K562 (cell line): ENCODE data around the gene C3. TPM values are rescaled to one million over a fixed set of nuclear protein-coding genes. Genes with fewer than 3 reads are reported as not detected.

Source experiments
- ARID4B ChIP-seq: sonication (generic); formaldehyde crosslinking; IDR thresholded peaks from 2 replicates; pipeline ENCODE4 v1.8.0; 2022; ENCODE audit warnings: mild to moderate bottlenecking, missing genetic modification reagents
- CBFA2T2 ChIP-seq: fragments of 450-650 bp; conservative IDR thresholded peaks from 2 replicates; pipeline ENCODE4 v1.6.1; 2017; ENCODE audit warnings: mild to moderate bottlenecking
- CBX8 ChIP-seq: fragments of 200-600 bp; sonication (generic); IDR thresholded peaks from 2 replicates; pipeline ENCODE4 v1.6.1; 2012; ENCODE audit warnings: borderline replicate concordance, mixed run types, low read depth, mild to moderate bottlenecking, moderate library complexity, mixed read lengths, low read length, control low read depth, inconsistent platforms; ENCODE audit not compliant: poor library complexity, severe bottlenecking; ENCODE audit errors: extremely low read depth
- FOXK2 ChIP-seq, 2 experiments: fragments of 450-650 bp; IDR thresholded peaks in 1 of 2; conservative IDR thresholded peaks in 1 of 2; 2 replicates each; pipeline ENCODE4 v1.6.1; 2016; ENCODE audit warnings: low read depth in 2 of 2, mild to moderate bottlenecking in 1 of 2
- GTF2F1 ChIP-seq: IDR thresholded peaks from 2 replicates; pipeline ENCODE4 v1.6.1; 2011; ENCODE audit warnings: low read depth, low read length, improper control_type of control experiment
- HMG20A ChIP-seq: fragments of 450-650 bp; formaldehyde crosslinking; conservative IDR thresholded peaks from 2 replicates; pipeline ENCODE4 v1.4.0; 2020; ENCODE audit warnings: mild to moderate bottlenecking, mixed read lengths
- HNRNPL ChIP-seq: fragments of 200-400 bp; formaldehyde crosslinking; IDR thresholded peaks from 2 replicates; pipeline ENCODE4 v1.6.1; 2017; ENCODE audit warnings: low read depth, mild to moderate bottlenecking, low read length
- MTA1 ChIP-seq: fragments of 450-650 bp; IDR thresholded peaks from 2 replicates; pipeline ENCODE4 v1.6.1; 2017; ENCODE audit warnings: borderline replicate concordance
- MTA3 ChIP-seq: fragments of 450-650 bp; formaldehyde crosslinking; IDR thresholded peaks from 2 replicates; pipeline ENCODE4 v1.6.1; 2017; ENCODE audit warnings: mild to moderate bottlenecking, borderline replicate concordance
- NCOA4 ChIP-seq: fragments of 450-650 bp; IDR thresholded peaks from 2 replicates; pipeline ENCODE4 v1.6.1; 2018; ENCODE audit warnings: mild to moderate bottlenecking; ENCODE audit not compliant: partially characterized antibody
- RBM25 ChIP-seq: fragments of 200-400 bp; formaldehyde crosslinking; IDR thresholded peaks from 2 replicates; pipeline ENCODE4 v1.6.1; 2018; ENCODE audit warnings: low read length, low read depth, moderate library complexity; ENCODE audit not compliant: severe bottlenecking
- SNIP1 ChIP-seq: fragments of 450-650 bp; IDR thresholded peaks from 2 replicates; pipeline ENCODE4 v1.7.1; 2017; ENCODE audit warnings: low read depth, mild to moderate bottlenecking
- ZBTB11 ChIP-seq, 3 experiments: fragments of 200-800 bp in 1 of 3; fragments of 250-450 bp in 1 of 3; fragments of 450-650 bp in 1 of 3; sonication (Bioruptor Pico) in 1 of 3; sonication (Bioruptor generic) in 1 of 3; formaldehyde crosslinking in 1 of 3; IDR thresholded peaks; 2 replicates each; pipeline versions ENCODE4 v1.6.1 to v1.8.0; 2016 to 2022; ENCODE audit warnings: mild to moderate bottlenecking in 2 of 3, missing genetic modification characterization in 2 of 3, missing compliant biosample characterization in 1 of 3, moderate library complexity in 1 of 3
- ZNF436 ChIP-seq: fragments of 250-450, 450-650 bp; sonication (Bioruptor Pico); formaldehyde crosslinking; IDR thresholded peaks from 2 replicates; pipeline ENCODE4 v1.7.0; 2020; ENCODE audit warnings: mild to moderate bottlenecking
- ZNF445 ChIP-seq: fragments of 250-450 bp; sonication (Bioruptor Pico); IDR thresholded peaks from 2 replicates; pipeline ENCODE4 v1.4.0; 2020; ENCODE audit warnings: low read depth, mild to moderate bottlenecking, moderate library complexity
- polyA plus RNA-seq, 8 experiments: library from polyadenylated mRNA; depleted of rRNA in 4 of 8; stranded (reverse) in 5 of 8; unstranded in 3 of 8; fragments of >200 nt; fragmentation: Nextera tagmentation in 2 of 8; fragmentation: Illumina TruSeq in 1 of 8; extraction: Ambion mirVana in 2 of 8; extraction: Trizol in 1 of 8; gene quantifications; 2 replicates each; pipeline versions ENCODE4 v1.2.1 to v1.2.3, GENCODE V29; 2011 to 2014; ENCODE audit warnings: inconsistent platforms in 1 of 8, missing spikeins in 1 of 8
- total RNA-seq, 7 experiments: library from RNA; depleted of rRNA in 6 of 7; stranded (reverse); fragments of >200 nt in 6 of 7; fragmentation: Illumina TruSeq in 2 of 7; extraction: Trizol in 2 of 7; gene quantifications; 2 replicates each; pipeline versions ENCODE4 v1.2.1 to v1.2.3, GENCODE V29; 2011 to 2021; ENCODE audit warnings: low replicate concordance in 1 of 7
- TF ChIP-seq, protein P1 (sequence below): IDR thresholded peaks from 3 replicates; pipeline ENCODE4 v1.6.1; 2011; ENCODE audit warnings: borderline replicate concordance, mild to moderate bottlenecking, moderate library complexity; ENCODE audit not compliant: insufficient read length; ENCODE audit errors: extremely low read depth

C3 gene
- total and polyA plus RNA-seq, 9 of the 15 experiments (the other 6 are each of a cell fraction or from before 2014, with no cell fraction given) = 0.59 to 10.6 (median 2.2) TPM

GRCh38 chr19:6737284-6737872, 16.9 kb upstream of the C3 start, which contains the start of gene GPR108 (continued):
- TF ChIP-seq CBX8 (no peak), ARID4B (CRISPR knock-in tag) (no peak), MTA1 (no peak), CBFA2T2 (no peak), HNRNPL (no peak), ZBTB11 (CRISPR knock-in tag; IDR thresholded peaks at IDR 0.05) (peak in 2 of 3 experiments; percentile 75 to 95; a peak in 4 of 6 replicates), FOXK2 (conservative IDR thresholded peaks at IDR 0.05 in 1 of 2, IDR thresholded peaks at IDR 0.05 in 1 of 2; ENCODE audit: low read depth in 2 of 2) (peak in 1 of 2 experiments; percentile 100; a peak in 2 of 4 replicates), ZNF436 (no peak), SNIP1 (no peak), ZNF445 (CRISPR knock-in tag) (no peak), GTF2F1 (no peak), HMG20A (CRISPR knock-in tag) (no peak), NCOA4 (no peak), RBM25 (peak; percentile 99), MTA3 (peak; percentile 37; the same call in 1 of the 2 replicates)
- TF ChIP-seq, protein P1, sequence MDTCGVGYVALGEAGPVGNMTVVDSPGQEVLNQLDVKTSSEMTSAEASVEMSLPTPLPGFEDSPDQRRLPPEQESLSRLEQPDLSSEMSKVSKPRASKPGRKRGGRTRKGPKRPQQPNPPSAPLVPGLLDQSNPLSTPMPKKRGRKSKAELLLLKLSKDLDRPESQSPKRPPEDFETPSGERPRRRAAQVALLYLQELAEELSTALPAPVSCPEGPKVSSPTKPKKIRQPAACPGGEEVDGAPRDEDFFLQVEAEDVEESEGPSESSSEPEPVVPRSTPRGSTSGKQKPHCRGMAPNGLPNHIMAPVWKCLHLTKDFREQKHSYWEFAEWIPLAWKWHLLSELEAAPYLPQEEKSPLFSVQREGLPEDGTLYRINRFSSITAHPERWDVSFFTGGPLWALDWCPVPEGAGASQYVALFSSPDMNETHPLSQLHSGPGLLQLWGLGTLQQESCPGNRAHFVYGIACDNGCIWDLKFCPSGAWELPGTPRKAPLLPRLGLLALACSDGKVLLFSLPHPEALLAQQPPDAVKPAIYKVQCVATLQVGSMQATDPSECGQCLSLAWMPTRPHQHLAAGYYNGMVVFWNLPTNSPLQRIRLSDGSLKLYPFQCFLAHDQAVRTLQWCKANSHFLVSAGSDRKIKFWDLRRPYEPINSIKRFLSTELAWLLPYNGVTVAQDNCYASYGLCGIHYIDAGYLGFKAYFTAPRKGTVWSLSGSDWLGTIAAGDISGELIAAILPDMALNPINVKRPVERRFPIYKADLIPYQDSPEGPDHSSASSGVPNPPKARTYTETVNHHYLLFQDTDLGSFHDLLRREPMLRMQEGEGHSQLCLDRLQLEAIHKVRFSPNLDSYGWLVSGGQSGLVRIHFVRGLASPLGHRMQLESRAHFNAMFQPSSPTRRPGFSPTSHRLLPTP = no peak
